IMR-90 (cell line): ENCODE data around the gene ULK2. TPM values are rescaled to one million over a fixed set of nuclear protein-coding genes. Genes with fewer than 3 reads are reported as not detected.
"Not testable (repeated sequence)": the region's sequence is repeated elsewhere in the genome, so short reads cannot be mapped to it uniquely, and the experiment has no call there.

Experiments
- ATAC-seq: fragments of 200-7000 bp; cut with Tn5 transposase; 2 replicates; pipeline ENCODE4 v1.9.1; 2020; ENCODE audit warnings: low read depth, mild to moderate bottlenecking, moderate library complexity
- BruUV-seq: library from RNA; stranded (reverse); fragments of 400-500 nt; replicated peaks from 2 replicates; lab custom pipeline; 2021; lab: Mats Ljungman, UMichigan
- CTCF ChIA-PET: fragments of 300-600 bp; formaldehyde crosslinking; extraction: SDS; loops from one replicate; lab custom pipeline; 2021; ENCODE audit warnings: antibody characterized with exemption; lab: Yijun Ruan, JAX
- POLR2A ChIA-PET: fragments of 300-600 bp; sonication (Branson Sonifier 250); formaldehyde crosslinking; loops from one replicate; lab custom pipeline; 2022; ENCODE audit warnings: antibody characterized with exemption; ENCODE audit not compliant: unreplicated experiment; lab: Charles Lee
- DNase-seq: peaks from one replicate; pipeline ENCODE4 v3.0.0; 2013
- H2AFZ ChIP-seq: replicated peaks from 2 replicates; pipeline ENCODE3; 2013; ENCODE audit warnings: low read length, mild to moderate bottlenecking; ENCODE audit not compliant: poor library complexity
- H2AK5ac ChIP-seq: 2 replicates; pipeline ENCODE4 v1.6.1; 2013; ENCODE audit warnings: low read depth, low read length, inconsistent platforms
- H2AK9ac ChIP-seq: replicated peaks from 2 replicates; pipeline ENCODE3; 2013; ENCODE audit warnings: mild to moderate bottlenecking, low read depth, low read length, moderate library complexity; ENCODE audit not compliant: poor library complexity
- H2BK120ac ChIP-seq: 2 replicates; pipeline ENCODE4 v1.6.1; 2013; ENCODE audit warnings: low read depth, low read length, inconsistent platforms
- H2BK15ac ChIP-seq: 3 replicates; pipeline ENCODE4 v1.6.1; 2013; ENCODE audit warnings: low read depth, low read length, inconsistent platforms
- H2BK20ac ChIP-seq: 2 replicates; pipeline ENCODE4 v1.6.1; 2013; ENCODE audit warnings: low read depth, mild to moderate bottlenecking, inconsistent platforms, low read length, moderate library complexity
- H2BK5ac ChIP-seq: 2 replicates; pipeline ENCODE4 v1.6.1; 2013; ENCODE audit warnings: mild to moderate bottlenecking, low read depth, low read length, inconsistent platforms; ENCODE audit not compliant: poor library complexity, severe bottlenecking
- H3K14ac ChIP-seq: replicated peaks from 2 replicates; pipeline ENCODE4 v1.6.1; 2013; ENCODE audit warnings: low read depth, low read length, inconsistent platforms
- H3K18ac ChIP-seq: 2 replicates; pipeline ENCODE4 v1.6.1; 2013; ENCODE audit warnings: low read depth, low read length, control low read depth
- H3K23ac ChIP-seq: 2 replicates; pipeline ENCODE4 v1.6.1; 2013; ENCODE audit warnings: low read depth, low read length, inconsistent platforms
- H3K27ac ChIP-seq: 2 replicates; pipeline ENCODE4 v1.5.1; 2013; ENCODE audit warnings: mild to moderate bottlenecking, control low read depth, low read length; ENCODE audit not compliant: insufficient read depth
- H3K27me3 ChIP-seq: 2 replicates; pipeline ENCODE4 v1.6.1; 2013; ENCODE audit warnings: low read length; ENCODE audit not compliant: control insufficient read depth, insufficient read depth
- H3K36me3 ChIP-seq: 2 replicates; pipeline ENCODE4 v1.6.1; 2013; ENCODE audit warnings: low read length, mixed read lengths; ENCODE audit not compliant: control insufficient read depth, insufficient read depth
- H3K4ac ChIP-seq: 2 replicates; pipeline ENCODE4 v1.6.1; 2013; ENCODE audit warnings: low read depth, low read length, inconsistent platforms
- H3K4me1 ChIP-seq: 2 replicates; pipeline ENCODE4 v1.6.1; 2013; ENCODE audit warnings: low read length, mixed read lengths; ENCODE audit not compliant: control insufficient read depth, insufficient read depth
- H3K4me2 ChIP-seq: 2 replicates; pipeline ENCODE4 v1.6.1; 2013; ENCODE audit warnings: low read depth, mild to moderate bottlenecking, control low read depth, low read length, moderate library complexity
- H3K4me3 ChIP-seq: 2 replicates; pipeline ENCODE4 v1.5.1; 2013; ENCODE audit warnings: low read depth, mild to moderate bottlenecking, control low read depth, low read length, moderate library complexity; ENCODE audit not compliant: insufficient read depth
- H3K56ac ChIP-seq: 2 replicates; pipeline ENCODE4 v1.6.1; 2013; ENCODE audit warnings: low read length, inconsistent platforms; ENCODE audit not compliant: insufficient read depth; ENCODE audit errors: extremely low read depth
- H3K79me1 ChIP-seq, 2 experiments: 2 replicates each; pipeline ENCODE4 v1.6.1; 2013; ENCODE audit warnings: low read length in 2 of 2, inconsistent platforms in 1 of 2, low read depth in 1 of 2
- H3K9ac ChIP-seq: 2 replicates; pipeline ENCODE4 v1.6.1; 2013; ENCODE audit warnings: low read depth, low read length, control low read depth
- H3K9me1 ChIP-seq: 2 replicates; pipeline ENCODE4 v1.6.1; 2013; ENCODE audit warnings: low read length, inconsistent platforms; ENCODE audit not compliant: insufficient read depth
- H3K9me3 ChIP-seq: 2 replicates; pipeline ENCODE4 v1.6.1; 2013; ENCODE audit warnings: low read length; ENCODE audit not compliant: control insufficient read depth, insufficient read depth
- H4K20me1 ChIP-seq: 2 replicates; pipeline ENCODE4 v1.6.1; 2013; ENCODE audit warnings: low read length, inconsistent platforms; ENCODE audit not compliant: insufficient read depth
- H4K5ac ChIP-seq: 2 replicates; pipeline ENCODE4 v1.6.1; 2013; ENCODE audit warnings: mild to moderate bottlenecking, low read depth, low read length, control low read depth
- H4K8ac ChIP-seq, 2 experiments: 2 replicates each; pipeline ENCODE4 v1.6.1; 2013; ENCODE audit warnings: low read depth in 2 of 2, low read length in 2 of 2, control low read depth in 1 of 2, inconsistent platforms in 1 of 2
- H4K91ac ChIP-seq: 2 replicates; pipeline ENCODE4 v1.6.1; 2013; ENCODE audit warnings: low read depth, low read length, inconsistent platforms; ENCODE audit not compliant: insufficient read depth
- ELK1 ChIP-seq: fragments of 150-350 bp; IDR thresholded peaks from 2 replicates; pipeline ENCODE4 v1.6.1; 2016; ENCODE audit warnings: low read depth, mild to moderate bottlenecking, low read length, moderate library complexity, borderline replicate concordance
- WGBS, 2 experiments: methylation state at CpG; one replicate each; pipeline versions ENCODE4 v1.1.5 to v1.1.7; 2013; ENCODE audit warnings: missing lambda C conversion rate in 2 of 2; ENCODE audit not compliant: insufficient read length in 1 of 2; ENCODE audit errors: extremely low coverage in 2 of 2; 5-methylcytosine and 5-hydroxymethylcytosine counted together
- dilution Hi-C: fragments of 300-500 bp; cut with HindIII; formaldehyde crosslinking; loops from one replicate; pipeline ENCODE4 v1.14.3; 2018; ENCODE audit warnings: low sequenced_read_pairs; ENCODE audit not compliant: unreplicated experiment
- in situ Hi-C: fragments of 300-500 bp; cut with MboI; formaldehyde crosslinking; loops from 3 replicates; pipeline ENCODE4 v1.14.3; 2019; ENCODE audit warnings: low sequenced_read_pairs, inconsistent platforms, mixed read lengths
- intact Hi-C: fragments of 100-400 bp; cut with micrococcal nuclease; formaldehyde crosslinking; loops from 2 replicates; pipeline ENCODE4 v1.10.0; 2022
- polyA plus RNA-seq, 3 experiments: library from polyadenylated mRNA; depleted of rRNA; stranded (reverse); fragments of >200 nt; gene quantifications; 2 replicates each; pipeline ENCODE4 v1.2.3, GENCODE V29; 2012; ENCODE audit warnings: low replicate concordance in 1 of 3
- total RNA-seq: library from RNA; depleted of rRNA; stranded (reverse); fragments of >200 nt; gene quantifications from 2 replicates; pipeline ENCODE4 v1.2.3, GENCODE V29; 2012

ULK2 gene
- total and polyA plus RNA-seq, 2 of the 4 experiments (the other 2 are of a cell fraction), result 8.9 to 10.8 TPM

- Histone ChIP-seq H3K23ac (no peak overlapping the region), H2AK5ac (no peak overlapping the region), H3K27ac (no peak overlapping the region), H3K4ac (no peak overlapping the region), H3K4me3 (no peak overlapping the region), H3K18ac (no peak overlapping the region), H3K4me2 (no peak overlapping the region), H2BK120ac (no peak overlapping the region), H4K5ac (no peak overlapping the region), H3K9me1 (peaks cover 14% of the 10 kb centered on the region), H4K8ac (no peak overlapping the region), H2BK5ac (no peak overlapping the region), H4K20me1 (peaks cover 5% of the 10 kb centered on the region; the same call in 1 of the 2 replicates), H2AFZ (no peak overlapping the region), H3K27me3 (no peaks in the 10 kb centered on the region), H3K79me1 (0 out of 4 replicates have a peak, but pooled peaks cover 0 to 12% of the 10 kb centered on the region in 2 experiments), H4K91ac (no peak overlapping the region), H3K36me3 (peaks cover 4% of the 10 kb centered on the region; the same call in 1 of the 2 replicates), H3K9me3 (no peaks in the 10 kb centered on the region), H2BK15ac (no peak overlapping the region), H2BK20ac (no peak overlapping the region), H2AK9ac (no peak overlapping the region), H3K4me1 (peaks cover 17% of the 10 kb centered on the region), H3K9ac (no peak overlapping the region), H3K56ac (no peak overlapping the region), H3K14ac (no peak overlapping the region)
- ChIA-PET POLR2A (no interaction called here), CTCF (no interaction called here)
- ATAC-seq, result no peak
- DNase-seq, result no peak
- no TSS peak for BruUV-seq
- intact Hi-C loops, result no loop called here
- dilution Hi-C loops, result no loop called here
- TF ChIP-seq ELK1, result no peak
- in situ Hi-C loops, result no loop called here
- no CpG with 5 or more reads among the region's 2 CpGs for WGBS, 2 experiments
These were observed 28.9 kb upstream of the ULK2 start for GRCh38 chr17:19896679-19897078.

GRCh38 chr17:19890554-19890953 is 22.8 kb upstream of the ULK2 start:
- H3K23ac ChIP-seq, H4K20me1 ChIP-seq, H2BK15ac ChIP-seq, BruUV-seq, intact Hi-C loops, H3K4me1 ChIP-seq, H3K36me3 ChIP-seq, H3K27ac ChIP-seq, H4K91ac ChIP-seq, H2AK9ac ChIP-seq, H2BK5ac ChIP-seq, H2AK5ac ChIP-seq, H3K4ac ChIP-seq, H2BK20ac ChIP-seq, H3K4me3 ChIP-seq, DNase-seq, H3K4me2 ChIP-seq, CTCF ChIA-PET, H4K5ac ChIP-seq, H4K8ac ChIP-seq, H3K56ac ChIP-seq, H2BK120ac ChIP-seq, H3K14ac ChIP-seq, in situ Hi-C loops, dilution Hi-C loops, H3K9ac ChIP-seq, ATAC-seq, H3K79me1 ChIP-seq, H3K27me3 ChIP-seq, H2AFZ ChIP-seq, H3K9me3 ChIP-seq, H3K9me1 ChIP-seq, POLR2A ChIA-PET, H3K18ac ChIP-seq: not testable (repeated sequence)
- 91% methylated on average over 5 of the region's 5 CpGs; no CpG with 5 or more reads in 1 of the 2 experiments for WGBS, 2 experiments
